Endothelial cell of umbilical vein (primary cell): ENCODE data around the gene ENOX2. TPM values are rescaled to one million over a fixed set of nuclear protein-coding genes. Genes with fewer than 3 reads are reported as not detected.

Experiments used
- BruUV-seq: library from RNA; stranded (reverse); fragments of 400-500 nt; replicated peaks from 2 replicates; lab custom pipeline; 2021; lab: Mats Ljungman, UMichigan
- CTCF ChIA-PET: fragments of 300-600, 350-600 bp; sonication (Branson Sonifier 250); formaldehyde crosslinking; loops from one replicate; lab custom pipeline; 2021; ENCODE audit warnings: antibody characterized with exemption, inconsistent platforms; lab: Charles Lee
- POLR2A ChIA-PET: fragments of 300-600, 350-600 bp; sonication (Branson Sonifier 250); formaldehyde crosslinking; loops from one replicate; lab custom pipeline; 2021; ENCODE audit warnings: antibody characterized with exemption, inconsistent platforms; lab: Charles Lee
- DNase-seq: peaks from one replicate; pipeline ENCODE4 v3.0.0-alpha.2; 2011; ENCODE audit warnings: low read depth, low spot score
- FAIRE-seq: peaks from 2 replicates; lab custom pipeline; 2011; peaks lifted over from hg19 to GRCh38; lab: Jason Lieb, UNC
- H2AFZ ChIP-seq: 2 replicates; pipeline ENCODE4 v1.6.0; 2012; ENCODE audit warnings: low read depth, low read length, control low read depth, inconsistent platforms
- H3K27ac ChIP-seq: 2 replicates; pipeline ENCODE4 v1.5.1; 2011; ENCODE audit warnings: low read depth, mild to moderate bottlenecking, control low read depth, low read length, moderate library complexity; ENCODE audit not compliant: insufficient read depth
- H3K27me3 ChIP-seq, 2 experiments: 2 replicates each; pipeline versions ENCODE4 v1.6.0 to v1.6.1; 2011; ENCODE audit warnings: low read length in 2 of 2, mixed read lengths in 1 of 2; ENCODE audit not compliant: control insufficient read depth in 2 of 2, insufficient read depth in 2 of 2
- H3K36me3 ChIP-seq, 2 experiments: 2 replicates in 1 of 2; 3 replicates in 1 of 2; pipeline ENCODE4 v1.5.1; 2011; ENCODE audit warnings: low read length in 2 of 2, mild to moderate bottlenecking in 1 of 2, moderate library complexity in 1 of 2; ENCODE audit not compliant: control insufficient read depth in 2 of 2, insufficient read depth in 2 of 2; ENCODE audit errors: extremely low read depth in 1 of 2
- H3K4me1 ChIP-seq: 3 replicates; pipeline ENCODE4 v1.5.1; 2011; ENCODE audit warnings: mild to moderate bottlenecking, low read length; ENCODE audit not compliant: control insufficient read depth, insufficient read depth; ENCODE audit errors: extremely low read depth
- H3K4me2 ChIP-seq: 2 replicates; pipeline ENCODE4 v1.6.1; 2011; ENCODE audit warnings: low read length, control low read depth, mixed read lengths; ENCODE audit not compliant: insufficient read depth
- H3K4me3 ChIP-seq, 3 experiments: fragments of 200-600 bp in 1 of 3; sonication (generic), shearing (Covaris generic) in 1 of 3; replicated peaks in 1 of 3; 2 replicates each; pipeline ENCODE4 v1.5.1; 2011 to 2016; ENCODE audit warnings: control low read depth in 3 of 3, low read length in 3 of 3, mild to moderate bottlenecking in 2 of 3, inconsistent platforms in 1 of 3, low read depth in 1 of 3, moderate library complexity in 1 of 3; ENCODE audit not compliant: insufficient read depth in 1 of 3
- H3K79me2 ChIP-seq: 2 replicates; pipeline ENCODE4 v1.6.0; 2012; ENCODE audit warnings: low read length, inconsistent platforms; ENCODE audit not compliant: control insufficient read depth, insufficient read depth
- H3K9ac ChIP-seq: replicated peaks from 2 replicates; pipeline ENCODE3; 2011; ENCODE audit warnings: low read length, control low read depth; ENCODE audit not compliant: insufficient read depth; ENCODE audit errors: extremely low read depth
- H3K9me1 ChIP-seq: replicated peaks from 3 replicates; pipeline ENCODE4 v1.6.0; 2011; ENCODE audit warnings: mild to moderate bottlenecking, low read length; ENCODE audit not compliant: control insufficient read depth, insufficient read depth; ENCODE audit errors: extremely low read depth
- H3K9me3 ChIP-seq: replicated peaks from 2 replicates; pipeline ENCODE4 v1.5.1; 2012; ENCODE audit warnings: low read length, inconsistent platforms; ENCODE audit not compliant: control insufficient read depth, insufficient read depth
- H4K20me1 ChIP-seq: replicated peaks from 2 replicates; pipeline ENCODE3; 2011; ENCODE audit warnings: mild to moderate bottlenecking, low read length; ENCODE audit not compliant: control insufficient read depth, insufficient read depth; ENCODE audit errors: extremely low read depth
- EZH2 ChIP-seq: IDR thresholded peaks from 2 replicates; pipeline ENCODE4 v1.6.1; 2012; ENCODE audit warnings: borderline replicate concordance, low read depth, mild to moderate bottlenecking, moderate library complexity, low read length, inconsistent platforms; ENCODE audit not compliant: severe bottlenecking
- FOS ChIP-seq: IDR thresholded peaks from 2 replicates; pipeline ENCODE4 v1.6.1; 2011; ENCODE audit warnings: mild to moderate bottlenecking, low read length, moderate library complexity, borderline replicate concordance; ENCODE audit not compliant: insufficient read depth
- GATA2 ChIP-seq: IDR thresholded peaks from 2 replicates; pipeline ENCODE4 v1.7.0; 2011; ENCODE audit warnings: low read depth, mild to moderate bottlenecking, moderate library complexity, mixed read lengths, low read length; ENCODE audit not compliant: insufficient read length, insufficient read depth
- JUN ChIP-seq: IDR thresholded peaks from 2 replicates; pipeline ENCODE4 v1.6.1; 2011; ENCODE audit warnings: borderline replicate concordance, low read depth; ENCODE audit not compliant: insufficient read length, insufficient read depth
- MYC ChIP-seq: IDR thresholded peaks from one replicate; pipeline ENCODE4 v1.6.1; 2011; ENCODE audit warnings: mild to moderate bottlenecking, low read depth, low read length
- POLR2A ChIP-seq: IDR thresholded peaks from 2 replicates; pipeline ENCODE4 v1.6.1; 2012; ENCODE audit warnings: low read depth, mild to moderate bottlenecking, control low read depth, low read length
- POLR2AphosphoS5 ChIP-seq: IDR thresholded peaks from 2 replicates; pipeline ENCODE4 v1.6.1; 2012; ENCODE audit warnings: low read depth, mild to moderate bottlenecking, control low read depth, low read length, moderate library complexity; ENCODE audit not compliant: insufficient read depth
- dilution Hi-C: fragments of 300-500 bp; cut with MboI; formaldehyde crosslinking; loops from one replicate; pipeline ENCODE4 v1.15.0; 2019; ENCODE audit warnings: low sequenced_read_pairs; ENCODE audit not compliant: extremely low pct_ligation_motif_present
- intact Hi-C: fragments of 100-400 bp; cut with micrococcal nuclease; formaldehyde crosslinking; loops from one replicate; pipeline ENCODE4 v1.10.0; 2022
- polyA plus RNA-seq, 4 experiments: library from polyadenylated mRNA; depleted of rRNA in 3 of 4; stranded (reverse) in 3 of 4; unstranded in 1 of 4; fragments of >200 nt; gene quantifications; 2 replicates each; pipeline versions ENCODE4 v1.2.1 to v1.2.3, GENCODE V29; 2011 to 2012; ENCODE audit warnings: missing spikeins in 1 of 4
- total RNA-seq: library from RNA; stranded (reverse); gene quantifications from 2 replicates; pipeline ENCODE4 v1.2.3, GENCODE V29; 2021
- TF ChIP-seq, protein P1 (sequence below), 2 donors: IDR thresholded peaks; 1 replicate in 1 of 2; 2 replicates in 1 of 2; pipeline ENCODE4 v1.5.1; 2011; ENCODE audit warnings: low read length in 2 of 2, mild to moderate bottlenecking in 2 of 2, moderate library complexity in 2 of 2, control low read depth in 1 of 2, inconsistent platforms in 1 of 2, low read depth in 1 of 2; ENCODE audit not compliant: insufficient read depth in 1 of 2; ENCODE audit errors: extremely low read depth in 1 of 2
- TF ChIP-seq, protein P2 (sequence below): IDR thresholded peaks from 2 replicates; pipeline ENCODE4 v1.6.1; 2011; ENCODE audit not compliant: insufficient read depth, insufficient read length

Gene ENOX2
- total and polyA plus RNA-seq, 2 donors (not counting 3 experiments of a cell fraction or from before 2014, with no cell fraction given): 5.5 to 13.1 TPM

DNA sequence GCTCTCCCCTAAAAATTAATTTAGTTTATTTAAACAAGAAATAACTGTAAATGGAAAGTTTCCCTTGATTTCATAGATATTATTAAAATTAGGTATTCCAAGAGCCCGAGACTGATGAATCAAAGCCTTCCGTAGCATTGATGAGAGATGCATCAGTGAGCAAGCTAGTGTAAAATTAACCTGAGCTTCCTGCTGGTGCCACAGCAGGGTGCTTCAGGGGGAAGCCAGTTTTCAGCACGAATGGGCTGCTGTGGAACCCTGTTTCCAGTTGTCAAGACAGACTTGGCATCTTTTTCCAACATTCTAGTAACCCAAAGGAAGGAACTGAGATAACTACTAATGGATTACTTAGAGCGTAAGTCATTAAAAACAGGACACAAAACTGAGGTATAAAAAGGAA lies 279.5 kb downstream of the ENOX2 start:
- H4K20me1 ChIP-seq: no peaks in the 10 kb centered on the region
- no peaks in the 10 kb centered on the region for H3K36me3 ChIP-seq
- H3K27me3 ChIP-seq: no peaks in the 10 kb centered on the region
- intact Hi-C loops (no loop called here), dilution Hi-C loops (no loop called here)
- no peak overlapping the region for H3K27ac ChIP-seq
- no peaks in the 10 kb centered on the region for H3K79me2 ChIP-seq
- no peaks in the 10 kb centered on the region for H3K9me3 ChIP-seq
- TF ChIP-seq MYC: no peak
- TF ChIP-seq, protein P1, sequence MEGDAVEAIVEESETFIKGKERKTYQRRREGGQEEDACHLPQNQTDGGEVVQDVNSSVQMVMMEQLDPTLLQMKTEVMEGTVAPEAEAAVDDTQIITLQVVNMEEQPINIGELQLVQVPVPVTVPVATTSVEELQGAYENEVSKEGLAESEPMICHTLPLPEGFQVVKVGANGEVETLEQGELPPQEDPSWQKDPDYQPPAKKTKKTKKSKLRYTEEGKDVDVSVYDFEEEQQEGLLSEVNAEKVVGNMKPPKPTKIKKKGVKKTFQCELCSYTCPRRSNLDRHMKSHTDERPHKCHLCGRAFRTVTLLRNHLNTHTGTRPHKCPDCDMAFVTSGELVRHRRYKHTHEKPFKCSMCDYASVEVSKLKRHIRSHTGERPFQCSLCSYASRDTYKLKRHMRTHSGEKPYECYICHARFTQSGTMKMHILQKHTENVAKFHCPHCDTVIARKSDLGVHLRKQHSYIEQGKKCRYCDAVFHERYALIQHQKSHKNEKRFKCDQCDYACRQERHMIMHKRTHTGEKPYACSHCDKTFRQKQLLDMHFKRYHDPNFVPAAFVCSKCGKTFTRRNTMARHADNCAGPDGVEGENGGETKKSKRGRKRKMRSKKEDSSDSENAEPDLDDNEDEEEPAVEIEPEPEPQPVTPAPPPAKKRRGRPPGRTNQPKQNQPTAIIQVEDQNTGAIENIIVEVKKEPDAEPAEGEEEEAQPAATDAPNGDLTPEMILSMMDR (IDR thresholded peaks at IDR 0.05; ENCODE audit: extremely low read depth in 1 of 2, insufficient read depth in 1 of 2, low read depth in 1 of 2, low read length in 2 of 2): no peak
- TF ChIP-seq GATA2: no peak
- TF ChIP-seq POLR2AphosphoS5: no peak
- TF ChIP-seq, protein P2, sequence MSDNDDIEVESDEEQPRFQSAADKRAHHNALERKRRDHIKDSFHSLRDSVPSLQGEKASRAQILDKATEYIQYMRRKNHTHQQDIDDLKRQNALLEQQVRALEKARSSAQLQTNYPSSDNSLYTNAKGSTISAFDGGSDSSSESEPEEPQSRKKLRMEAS: no peak
- no peak for TF ChIP-seq EZH2
- no peak for TF ChIP-seq POLR2A
- no peak for TF ChIP-seq JUN
- no peak for TF ChIP-seq FOS
- no peaks in the 10 kb centered on the region for H3K4me1 ChIP-seq
- H3K9ac ChIP-seq: no peak overlapping the region
- no peak overlapping the region for H2AFZ ChIP-seq
- H3K4me2 ChIP-seq: no peak overlapping the region
- no peak overlapping the region for H3K4me3 ChIP-seq
- H3K9me1 ChIP-seq: no peaks in the 10 kb centered on the region
- no TSS peak for BruUV-seq
- ChIA-PET POLR2A (no interaction called here), CTCF (no interaction called here)
- no peak for DNase-seq
- no peak for FAIRE-seq
